Right lobe of liver (tissue), 4 donors: ENCODE data around the gene DGAT2L6.

ENCODE experiments used
- CTCF ChIP-seq, 4 donors: fragments of 200-600 bp in 3 of 4; fragments of 450-650 bp in 1 of 4; IDR thresholded peaks; one replicate each; pipeline versions ENCODE4 v1.5.1 to v1.8.0; 2016 to 2022; ENCODE audit warnings: antibody characterized with exemption in 4 of 4, mild to moderate bottlenecking in 2 of 4
- POLR2A ChIP-seq: fragments of 450-650 bp; IDR thresholded peaks from one replicate; pipeline ENCODE4 v1.6.1; 2017; ENCODE audit warnings: antibody characterized with exemption, mild to moderate bottlenecking
- donor health status: DM: no; HTN: no; CAD: no.
- donor health status: DM: no; HTN: no; CAD: no.
- donor health status: DM: no; HTN: yes; CAD: no.

- TF ChIP-seq POLR2A, result no peak
- no peak for TF ChIP-seq CTCF (IDR thresholded peaks at IDR 0.05)
These were observed 8.0 kb upstream of the DGAT2L6 start for GRCh38 chrX:70169281-70169680.
